Stimulated activated CD4-positive, alpha-beta T cell treated with anti-CD3 and anti-CD28 coated beads, Interleukin-1b, Interleukin-23, amount 100 ng/mL, for 4 hours (primary cell): Measurements from ENCODE around the gene VWA8.

Experiments
- DNase-seq, 2 donors: peaks; one replicate each; pipeline ENCODE4 v3.0.0-alpha.2; 2020; ENCODE audit warnings: low read depth in 2 of 2

The VWA8 gene

DNA sequence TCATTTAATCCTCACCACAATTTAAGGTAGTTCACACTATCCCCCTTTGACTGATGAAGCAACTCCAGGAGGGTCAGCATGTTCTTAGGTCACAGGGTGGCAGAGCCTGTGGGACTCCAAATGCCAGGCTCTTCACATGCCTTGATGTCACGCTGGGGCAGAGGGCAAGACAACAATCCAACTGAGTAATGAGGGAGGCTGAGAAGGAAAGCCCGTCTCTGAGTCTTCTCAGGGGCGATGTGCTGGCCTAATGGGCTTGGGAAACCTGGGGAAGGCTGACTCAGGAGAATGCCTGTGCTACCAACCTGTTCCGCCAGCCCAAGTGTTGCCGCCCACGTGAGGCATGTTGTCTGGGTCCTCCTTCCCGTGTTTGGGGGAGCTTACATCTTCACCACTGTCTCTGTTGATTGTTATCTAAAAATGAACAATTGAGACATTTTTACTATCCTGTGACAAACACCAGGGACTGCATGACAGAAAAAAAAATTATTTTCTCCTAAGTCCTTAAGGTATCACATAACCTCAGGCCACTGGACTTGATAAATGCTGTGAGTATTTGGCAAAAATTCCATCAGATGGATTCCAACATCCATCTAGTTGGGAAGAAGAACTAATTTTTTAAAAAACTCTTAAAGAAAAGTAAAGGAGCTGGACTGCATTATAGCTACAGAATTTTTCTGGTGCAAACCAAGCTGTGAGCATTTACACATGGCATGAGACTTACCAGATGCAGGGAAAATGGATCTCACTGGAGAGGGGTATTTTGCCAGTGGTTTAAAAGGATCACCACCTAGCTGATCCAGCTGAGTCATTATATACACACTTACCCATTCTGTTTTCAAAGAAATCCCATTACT is 346.0 kb downstream of the VWA8 start:
- DNase-seq, result no peak

DNA sequence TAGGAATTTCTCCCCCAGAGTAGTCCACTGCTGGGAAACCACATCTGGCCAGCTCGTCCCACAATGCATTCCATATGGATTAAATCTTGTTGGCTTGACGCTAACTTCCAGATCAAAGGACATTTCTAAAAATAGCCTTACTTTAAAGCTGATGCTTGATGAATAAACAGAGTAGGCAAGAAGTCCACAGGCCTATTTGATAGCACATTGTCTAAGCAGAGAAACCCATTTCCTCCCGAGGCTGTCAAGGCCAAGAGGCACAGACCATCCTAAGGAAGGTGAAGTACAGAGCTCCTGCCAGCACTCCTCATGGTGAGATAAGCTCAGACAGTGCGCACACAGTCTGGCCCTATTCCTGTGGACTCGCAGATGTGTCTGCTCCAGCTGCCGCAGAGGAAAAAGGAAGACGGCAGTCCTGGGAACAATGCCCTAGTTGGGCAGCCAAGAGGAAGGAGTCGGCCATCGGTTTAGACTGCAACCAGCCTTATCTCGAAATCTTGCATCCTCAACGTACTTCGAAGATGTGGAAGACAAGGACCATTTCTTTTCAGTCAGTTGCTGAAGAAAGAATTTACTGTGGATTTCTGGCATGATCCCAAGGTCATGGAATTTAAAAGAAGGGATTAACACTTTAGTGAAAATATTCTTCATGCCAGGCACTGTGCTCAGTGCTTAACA is 346.8 kb downstream of the VWA8 start:
- no peak for DNase-seq

GRCh38 chr13:41613471-41613870 is 347.4 kb downstream of the VWA8 start:
- no peak for DNase-seq

GRCh38 chr13:41611385-41611784 is 349.5 kb downstream of the VWA8 start:
- DNase-seq, result no peak

- DNase-seq, result no peak
Observed at GRCh38 chr13:41610404-41610803, 350.5 kb downstream of the VWA8 start.

DNA sequence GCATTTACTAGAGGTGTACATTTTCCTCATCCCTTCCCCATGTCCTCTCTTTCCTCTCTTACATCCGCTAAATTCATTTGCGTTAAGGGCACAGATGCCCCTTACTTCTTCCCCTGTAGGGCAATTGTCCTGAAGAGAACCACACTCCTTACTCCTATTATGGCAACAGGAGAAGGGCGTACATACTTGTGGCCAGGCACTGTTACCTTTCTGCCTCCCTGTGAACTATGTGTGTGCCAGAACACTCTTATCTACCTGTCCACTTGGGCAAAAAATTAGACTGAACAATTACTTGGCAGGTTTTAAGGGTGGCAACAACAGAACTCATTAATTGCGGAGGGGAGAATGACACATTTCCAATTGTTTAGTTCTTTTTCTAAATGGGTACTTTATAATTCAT is 351.1 kb downstream of the VWA8 start:
- DNase-seq, result no peak

DNA sequence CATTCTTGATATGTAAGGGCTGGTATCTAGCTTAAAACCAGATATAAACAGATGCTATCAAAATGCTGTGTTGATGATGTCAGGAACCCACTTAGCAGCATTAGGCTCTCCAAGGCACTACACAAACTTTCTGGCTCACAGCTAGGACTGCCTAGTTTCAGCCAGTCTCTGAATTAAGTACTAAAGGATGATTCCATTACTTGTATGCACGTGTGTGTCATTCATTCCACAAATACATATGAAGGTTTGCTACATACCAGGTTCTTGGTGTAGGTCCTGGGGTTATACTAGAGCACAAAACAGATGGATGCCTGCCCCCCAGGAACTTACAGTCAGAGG is 352.1 kb downstream of the VWA8 start:
- DNase-seq, result no peak

- DNase-seq, result no peak
Observed at GRCh38 chr13:41608111-41608838, 352.6 kb downstream of the VWA8 start.

DNA sequence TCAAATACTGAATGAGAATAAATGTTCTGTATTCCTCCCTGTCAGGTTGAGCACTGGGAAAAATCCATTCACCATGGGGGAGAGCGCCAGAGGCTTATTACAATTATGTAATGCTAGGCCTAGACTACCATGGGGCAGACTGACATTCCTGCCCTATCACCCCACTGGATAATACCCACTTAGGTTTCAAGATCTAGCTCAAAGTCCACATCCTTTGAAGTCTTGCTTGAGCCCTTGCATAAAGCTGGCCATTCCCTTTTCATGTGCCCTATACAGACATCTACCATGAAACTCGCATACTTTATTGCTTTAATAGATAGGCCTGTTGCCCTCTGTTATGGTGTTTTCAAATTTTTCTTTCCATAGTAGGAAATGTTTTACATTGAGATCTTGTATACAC is 354.3 kb downstream of the VWA8 start:
- no peak for DNase-seq

GRCh38 chr13:41605319-41606285 is 355.3 kb downstream of the VWA8 start:
- no peak for DNase-seq

DNA sequence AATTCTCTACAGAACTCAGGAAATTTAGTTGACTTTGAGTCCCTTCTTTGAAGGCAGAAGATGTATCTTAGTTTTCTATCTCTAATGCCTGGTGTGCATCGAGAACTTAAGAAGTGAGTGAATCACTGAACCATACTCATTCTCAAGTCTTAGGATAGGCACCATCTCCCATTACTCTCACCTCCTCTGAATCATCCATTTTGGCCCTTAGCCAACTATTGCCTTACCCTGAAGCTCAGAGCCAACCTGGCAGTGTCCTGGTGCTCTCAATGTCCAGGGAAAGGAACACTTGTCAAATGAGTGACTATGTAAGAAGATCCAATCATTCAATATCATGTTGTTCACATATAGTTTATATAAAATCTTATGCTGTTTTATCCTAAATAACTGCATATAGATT is 357.0 kb downstream of the VWA8 start:
- no peak for DNase-seq

GRCh38 chr13:41601718-41602445 is 359.0 kb downstream of the VWA8 start:
- DNase-seq, result no peak

DNA sequence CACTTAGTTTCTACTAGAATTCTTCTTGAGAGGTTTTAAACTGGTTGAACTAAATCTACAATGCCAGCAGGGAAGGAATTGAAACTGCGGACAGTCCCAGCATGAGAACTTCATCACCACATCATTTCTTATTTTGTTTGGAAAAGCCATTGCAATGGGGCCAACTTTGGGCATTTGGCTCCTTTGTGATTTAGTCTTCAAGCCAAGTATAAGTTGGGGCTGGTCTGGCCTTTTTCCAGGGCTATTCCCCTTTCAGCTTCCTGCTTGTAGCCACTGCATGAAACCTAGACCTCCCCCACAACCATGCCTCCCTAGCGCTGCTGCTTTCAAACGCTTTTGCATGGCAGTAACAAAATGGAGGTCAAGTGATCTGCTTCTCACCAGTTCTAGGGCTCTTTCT is 361.3 kb downstream of the VWA8 start:
- no peak for DNase-seq

- DNase-seq, result no peak
Observed at GRCh38 chr13:41597348-41598041, 363.4 kb downstream of the VWA8 start.

- no peak for DNase-seq
Observed at GRCh38 chr13:41596190-41596589, 364.7 kb downstream of the VWA8 start.

- no peak for DNase-seq
Observed at GRCh38 chr13:41595298-41595697, 365.6 kb downstream of the VWA8 start.

DNA sequence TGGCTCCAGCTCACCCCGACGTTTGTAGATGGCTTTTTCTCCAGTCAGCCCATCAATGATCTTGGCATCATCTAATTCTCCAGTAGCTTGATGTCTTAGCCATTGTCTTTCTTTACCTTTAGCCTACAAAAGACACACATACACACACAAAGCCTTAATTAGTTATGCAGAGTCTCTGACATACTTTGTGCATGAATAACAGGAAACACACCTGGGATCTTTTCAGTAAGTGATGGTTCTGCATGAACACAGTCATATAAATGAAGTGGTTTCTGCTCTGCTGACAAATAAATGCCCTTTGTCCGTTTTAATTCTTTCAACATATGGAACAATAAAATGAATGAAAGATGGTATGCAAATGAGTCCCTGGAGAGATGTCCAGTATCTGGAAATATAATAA is 370.3 kb downstream of the VWA8 start:
- no peak for DNase-seq

- DNase-seq, result no peak
Observed at GRCh38 chr13:41590122-41590521, 370.8 kb downstream of the VWA8 start.

DNA sequence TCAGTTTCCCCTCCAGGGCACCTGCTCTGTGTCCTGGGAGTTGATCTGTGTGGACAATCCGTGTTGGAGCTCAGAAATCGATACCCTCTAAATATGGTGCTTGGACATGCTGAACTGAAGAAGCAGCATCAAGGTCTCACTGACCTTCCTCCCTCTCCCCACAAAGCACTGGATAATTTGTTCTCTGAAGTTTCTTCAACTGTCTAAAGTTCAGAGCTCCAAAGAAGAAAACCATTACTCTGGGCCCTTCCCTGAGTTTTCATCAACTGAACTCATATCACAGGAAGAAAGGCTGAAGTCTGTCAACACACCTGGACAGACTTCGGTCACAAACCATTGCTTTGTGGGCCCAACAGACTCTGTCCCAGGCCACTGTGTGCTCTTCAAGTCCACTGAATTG is 371.5 kb downstream of the VWA8 start:
- no peak for DNase-seq

GRCh38 chr13:41588899-41589298 is 372.0 kb downstream of the VWA8 start:
- peak in 1 of 2 donors; percentile 3 for DNase-seq
